T-cell (primary cell): ENCODE measurements around the gene ACER3. TPM values are rescaled to one million over a fixed set of nuclear protein-coding genes. Genes with fewer than 3 reads are reported as not detected.
"Not testable (repeated sequence)": the region's sequence is repeated elsewhere in the genome, so short reads cannot be mapped to it uniquely, and the experiment has no call there.

Experiments
- ATAC-seq, 4 experiments: fragments of 200-7000 bp in 3 of 4; fragments of 150-1000 bp in 1 of 4; cut with Tn5 transposase; replicated peaks in 1 of 4; 1 replicate in 3 of 4; 2 replicates in 1 of 4; pipeline ENCODE4 v1.10.0; 2021; ENCODE audit warnings: moderate library complexity in 3 of 4, mild to moderate bottlenecking in 2 of 4, moderate number of reproducible peaks in 1 of 4
- CTCF ChIA-PET, 2 donors: fragments of 300-600 bp; sonication (Branson Sonifier 250); formaldehyde crosslinking; loops; one replicate each; lab custom pipeline; 2022; ENCODE audit warnings: antibody characterized with exemption in 2 of 2; lab: Charles Lee
- POLR2A ChIA-PET, 2 donors: fragments of 300-600 bp; sonication (Branson Sonifier 250); formaldehyde crosslinking; loops; one replicate each; lab custom pipeline; 2022; ENCODE audit warnings: antibody characterized with exemption in 2 of 2; lab: Charles Lee
- DNase-seq, 35 experiments: peaks; one replicate each; pipeline versions ENCODE4 v3.0.0 to v3.0.0-alpha.2; 2013 to 2023
- H3K27ac ChIP-seq: one replicate; pipeline ENCODE4 v1.5.1; 2013; ENCODE audit warnings: low read length
- H3K27me3 ChIP-seq, 2 experiments: replicated peaks in 1 of 2; 1 replicate in 1 of 2; 2 replicates in 1 of 2; pipeline versions ENCODE4 v1.6.1 to v1.7.0; 2013; ENCODE audit warnings: low read length in 1 of 2, mixed read lengths in 1 of 2; ENCODE audit not compliant: control insufficient read depth in 2 of 2, insufficient read depth in 2 of 2; ENCODE audit errors: extremely low read depth in 1 of 2
- H3K36me3 ChIP-seq, 2 donors: 1 replicate in 1 of 2; 2 replicates in 1 of 2; pipeline versions ENCODE4 v1.6.1 to v1.7.0; 2013; ENCODE audit warnings: low read length in 1 of 2; ENCODE audit not compliant: control insufficient read depth in 2 of 2, insufficient read depth in 1 of 2; ENCODE audit errors: extremely low read depth in 1 of 2
- H3K4me1 ChIP-seq, 2 experiments: 1 replicate in 1 of 2; 2 replicates in 1 of 2; pipeline versions ENCODE4 v1.6.1 to v1.7.0; 2013; ENCODE audit warnings: low read length in 2 of 2, mixed read lengths in 1 of 2; ENCODE audit not compliant: insufficient read depth in 2 of 2, control insufficient read depth in 1 of 2; ENCODE audit errors: extremely low read depth in 1 of 2
- H3K4me3 ChIP-seq, 2 donors: 1 replicate in 1 of 2; 2 replicates in 1 of 2; pipeline versions ENCODE4 v1.5.1 to v1.7.0; 2013; ENCODE audit warnings: mild to moderate bottlenecking in 2 of 2, low read length in 1 of 2, moderate library complexity in 1 of 2; ENCODE audit not compliant: control insufficient read depth in 1 of 2; ENCODE audit errors: extremely low read depth in 1 of 2
- H3K9me3 ChIP-seq: 2 replicates; pipeline ENCODE4 v1.7.0; 2013
- H3K27ac Mint-ChIP-seq, 2 donors: one replicate each; pipeline ENCODE4 v1.8.0; 2020 to 2021; ENCODE audit warnings: mild to moderate bottlenecking in 2 of 2, mixed read lengths in 2 of 2
- H3K27me3 Mint-ChIP-seq, 2 donors: one replicate each; pipeline ENCODE4 v1.8.0; 2021 to 2022; ENCODE audit warnings: mixed read lengths in 2 of 2
- H3K36me3 Mint-ChIP-seq: one replicate; pipeline ENCODE4 v1.8.0; 2021; ENCODE audit warnings: mixed read lengths
- H3K4me1 Mint-ChIP-seq, 3 donors: one replicate each; pipeline ENCODE4 v1.8.0; 2020 to 2022; ENCODE audit warnings: mixed read lengths in 3 of 3, mild to moderate bottlenecking in 1 of 3
- H3K4me3 Mint-ChIP-seq, 3 donors: one replicate each; pipeline ENCODE4 v1.8.0; 2020 to 2022; ENCODE audit warnings: mild to moderate bottlenecking in 3 of 3, mixed read lengths in 3 of 3, moderate library complexity in 3 of 3
- H3K9me3 Mint-ChIP-seq, 3 donors: one replicate each; pipeline ENCODE4 v1.8.0; 2020 to 2022; ENCODE audit warnings: mixed read lengths in 3 of 3
- WGBS: methylation state at CpG from one replicate; pipeline ENCODE4 v1.1.5; 2013; ENCODE audit warnings: missing lambda C conversion rate; ENCODE audit not compliant: insufficient coverage; 5-methylcytosine and 5-hydroxymethylcytosine counted together
- total RNA-seq, 35 experiments: library from RNA in 6 of 35; stranded (reverse) in 6 of 35; fragments of 120-200 nt in 1 of 35; gene quantifications; one replicate each; pipeline versions ENCODE4 v1.2.1 to v1.2.4 and lab custom pipeline; 2013 to 2026

The ACER3 gene
- total RNA-seq, 5 donors from 2014 or later (not counting 1 experiment from before 2014, with no cell fraction given): 4.3 to 9.0 (median 5.2) TPM

- H3K27me3 Mint-ChIP-seq, H3K4me3 ChIP-seq, H3K36me3 Mint-ChIP-seq, ATAC-seq, DNase-seq, H3K36me3 ChIP-seq, H3K9me3 ChIP-seq, H3K4me3 Mint-ChIP-seq, H3K27ac ChIP-seq, CTCF ChIA-PET, H3K4me1 ChIP-seq, H3K27ac Mint-ChIP-seq, POLR2A ChIA-PET, H3K9me3 Mint-ChIP-seq: not testable (repeated sequence)
- WGBS: no CpG with 5 or more reads among the region's 3 CpGs
- peaks cover 2 to 18% (median 9%) of the 10 kb centered on the region in 3 donors for H3K4me1 Mint-ChIP-seq
- peaks cover 0 to 17% of the 10 kb centered on the region in 2 experiments for H3K27me3 ChIP-seq
These were observed 34.2 kb upstream of the ACER3 start for GRCh38 chr11:76826508-76826907.

- H3K4me1 ChIP-seq, CTCF ChIA-PET, H3K4me3 Mint-ChIP-seq, DNase-seq, H3K36me3 Mint-ChIP-seq, H3K27ac Mint-ChIP-seq, H3K27me3 Mint-ChIP-seq, H3K27ac ChIP-seq, ATAC-seq, H3K9me3 Mint-ChIP-seq, H3K36me3 ChIP-seq, POLR2A ChIA-PET, H3K9me3 ChIP-seq, H3K4me3 ChIP-seq: not testable (repeated sequence)
- peaks cover 0 to 17% of the 10 kb centered on the region in 2 experiments for H3K27me3 ChIP-seq
- peaks cover 2 to 18% (median 9%) of the 10 kb centered on the region in 3 donors for H3K4me1 Mint-ChIP-seq
These were observed 33.7 kb upstream of the ACER3 start for GRCh38 chr11:76827005-76827404.

DNA sequence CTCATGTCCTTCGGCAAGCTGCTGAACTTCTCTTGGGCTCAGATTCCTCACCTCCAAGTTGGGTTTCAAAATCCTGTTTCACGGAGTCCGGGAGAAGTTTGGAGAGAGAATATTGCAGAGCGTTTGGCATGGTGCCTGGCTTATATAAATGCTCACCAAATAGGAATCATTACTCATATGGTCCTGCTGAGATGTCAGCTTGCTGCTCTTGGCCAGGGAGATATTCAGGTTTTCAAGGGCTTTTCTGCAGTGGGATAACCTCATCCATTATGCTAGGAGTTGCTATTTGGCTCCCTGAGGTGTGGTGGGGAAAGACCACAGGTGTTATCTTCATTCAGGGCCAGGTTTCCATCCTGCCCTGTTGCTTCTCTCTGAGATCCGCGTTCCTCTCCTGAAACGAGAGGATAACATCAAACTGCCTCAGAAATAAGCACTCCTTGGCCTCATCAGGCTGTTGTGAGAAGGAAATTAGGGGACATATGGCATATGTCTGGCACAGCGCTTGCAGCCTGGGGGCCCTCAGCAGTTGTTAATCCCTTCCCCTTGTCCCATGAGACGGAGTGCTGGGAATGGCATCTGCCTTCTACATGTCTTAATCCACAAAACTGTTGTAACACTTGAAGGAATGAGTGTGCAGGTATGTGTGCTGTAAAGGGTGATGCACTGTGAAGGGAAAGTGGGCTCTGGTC, 29.9 kb upstream of the ACER3 start:
- no peaks in the 10 kb centered on the region for H3K36me3 ChIP-seq
- ChIA-PET CTCF (no interaction called here), POLR2A (no interaction called here)
- Mint-ChIP-seq H3K9me3 (no peaks in the 10 kb centered on the region), H3K4me3 (no peak overlapping the region), H3K27me3 (peaks cover 6 to 13% of the 10 kb centered on the region in 2 donors), H3K36me3 (no peaks in the 10 kb centered on the region), H3K27ac (no peak overlapping the region), H3K4me1 (peaks cover 0 to 4% (median under 1%) of the 10 kb centered on the region in 3 donors)
- H3K4me3 ChIP-seq: no peak overlapping the region
- H3K9me3 ChIP-seq: no peaks in the 10 kb centered on the region
- H3K4me1 ChIP-seq: no peaks in the 10 kb centered on the region
- no peak for DNase-seq
- H3K27ac ChIP-seq: no peak overlapping the region
- ATAC-seq: no peak
- peaks cover 0 to 15% of the 10 kb centered on the region in 2 experiments for H3K27me3 ChIP-seq
- WGBS: no CpG with 5 or more reads among the region's 9 CpGs

- DNase-seq: no peak
- H3K36me3 Mint-ChIP-seq: no peaks in the 10 kb centered on the region
- H3K4me3 ChIP-seq: no peak overlapping the region
- H3K27ac ChIP-seq: no peak overlapping the region
- no peaks in the 10 kb centered on the region for H3K9me3 ChIP-seq
- no peak overlapping the region for H3K27ac Mint-ChIP-seq
- POLR2A ChIA-PET: no interaction called here
- no peak for ATAC-seq
- H3K4me1 Mint-ChIP-seq: no peaks in the 10 kb centered on the region
- WGBS: no CpG with 5 or more reads among the region's 4 CpGs
- CTCF ChIA-PET: no interaction called here
- H3K36me3 ChIP-seq: no peaks in the 10 kb centered on the region
- no peaks in the 10 kb centered on the region for H3K4me1 ChIP-seq
- H3K4me3 Mint-ChIP-seq: no peak overlapping the region
- no peaks in the 10 kb centered on the region for H3K9me3 Mint-ChIP-seq
- peaks cover 6 to 13% of the 10 kb centered on the region in 2 donors for H3K27me3 Mint-ChIP-seq
- peaks cover 0 to 20% of the 10 kb centered on the region in 2 experiments for H3K27me3 ChIP-seq
These were observed 28.9 kb upstream of the ACER3 start for GRCh38 chr11:76831686-76832310.

DNA sequence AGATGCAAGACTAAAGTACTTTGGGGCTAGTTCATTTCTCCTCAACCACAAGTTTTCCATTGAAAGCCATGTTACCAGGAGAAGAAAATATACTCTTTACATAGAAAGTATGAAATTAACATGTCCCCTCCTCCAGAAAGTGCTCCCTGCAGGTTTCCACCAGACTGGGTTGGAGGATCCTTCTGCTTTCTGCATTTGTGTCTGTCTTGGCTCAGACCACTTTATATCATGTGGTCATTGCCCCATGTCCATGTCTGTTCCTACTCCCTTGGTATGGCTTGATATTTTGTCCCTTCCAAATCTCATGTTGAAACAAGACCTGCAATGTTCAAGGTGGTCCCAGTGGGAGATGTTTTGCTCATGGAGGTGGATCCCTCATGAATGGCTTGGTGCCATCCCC, 28.4 kb upstream of the ACER3 start:
- Histone ChIP-seq H3K27ac (no peak overlapping the region), H3K9me3 (no peaks in the 10 kb centered on the region), H3K4me1 (no peaks in the 10 kb centered on the region), H3K27me3 (peaks cover 0 to 22% of the 10 kb centered on the region in 2 experiments), H3K4me3 (no peak overlapping the region), H3K36me3 (no peaks in the 10 kb centered on the region)
- ATAC-seq: no peak
- Mint-ChIP-seq H3K36me3 (no peaks in the 10 kb centered on the region), H3K4me3 (no peak overlapping the region), H3K9me3 (no peaks in the 10 kb centered on the region), H3K4me1 (no peaks in the 10 kb centered on the region), H3K27ac (no peak overlapping the region), H3K27me3 (peaks cover 6 to 13% of the 10 kb centered on the region in 2 donors)
- no peak for DNase-seq
- ChIA-PET POLR2A (no interaction called here), CTCF (no interaction called here)

GRCh38 chr11:76834151-76834550, 26.6 kb upstream of the ACER3 start:
- no peaks in the 10 kb centered on the region for H3K36me3 Mint-ChIP-seq
- no peaks in the 10 kb centered on the region for H3K4me1 Mint-ChIP-seq
- ATAC-seq: no peak
- ChIA-PET POLR2A (no interaction called here), CTCF (no interaction called here)
- no peaks in the 10 kb centered on the region for H3K9me3 Mint-ChIP-seq
- Histone ChIP-seq H3K9me3 (no peaks in the 10 kb centered on the region), H3K4me3 (no peak overlapping the region), H3K27ac (no peak overlapping the region), H3K4me1 (no peaks in the 10 kb centered on the region), H3K36me3 (no peaks in the 10 kb centered on the region), H3K27me3 (peaks cover 0 to 29% of the 10 kb centered on the region in 2 experiments)
- H3K27me3 Mint-ChIP-seq: peaks cover 11 to 18% of the 10 kb centered on the region in 2 donors
- 93% methylated on average over 3 of the region's 3 CpGs for WGBS
- H3K27ac Mint-ChIP-seq: no peak overlapping the region
- H3K4me3 Mint-ChIP-seq: no peak overlapping the region
- DNase-seq: no peak
